ENCODE data around the gene NPM3. TPM values are rescaled to one million over a fixed set of nuclear protein-coding genes. Genes with fewer than 3 reads are reported as not detected.
A peak's percentile ranks its signal among the peaks of the same experiment; 100 is the strongest.

The NPM3 gene
- total RNA-seq, 1 donor: 64.8 TPM

GRCh38 chr10:101768791-101769170 is 14.5 kb downstream of the NPM3 start:
- Histone ChIP-seq H3K4me2 (ENCODE audit: insufficient read depth, low read length) (no peak overlapping the region), H2AFZ (ENCODE audit: low read length) (no peak overlapping the region), H3K36me3 (ENCODE audit: insufficient read depth, low read length) (no peaks in the 10 kb centered on the region), H3K4me3 (ENCODE audit: insufficient read depth, low read length) (no peak overlapping the region), H3K79me2 (ENCODE audit: insufficient read depth, low read length) (no peaks in the 10 kb centered on the region), H3K27ac (ENCODE audit: low read depth, low read length) (no peak overlapping the region), H3K4me1 (ENCODE audit: insufficient read depth, low read length) (no peaks in the 10 kb centered on the region), H3K9me3 (ENCODE audit: low read depth, low read length) (no peaks in the 10 kb centered on the region), H4K20me1 (ENCODE audit: insufficient read depth, low read length) (no peaks in the 10 kb centered on the region), H3K27me3 (ENCODE audit: insufficient read depth, low read length) (peaks cover 52% of the 10 kb centered on the region)
- no peak for TF ChIP-seq CTCF (IDR thresholded peaks at IDR 0.05; ENCODE audit: extremely low read depth, low read depth, low read length)
- no peak for DNase-seq (ENCODE audit: insufficient read length, low spot score, missing footprints)

GRCh38 chr10:101767966-101768790 is 15.1 kb downstream of the NPM3 start:
- H3K36me3 ChIP-seq (ENCODE audit: insufficient read depth, low read length): no peaks in the 10 kb centered on the region
- peak; percentile 62 for DNase-seq (ENCODE audit: insufficient read length, low spot score, missing footprints)
- H3K4me1 ChIP-seq (ENCODE audit: insufficient read depth, low read length): no peaks in the 10 kb centered on the region
- H3K9me3 ChIP-seq (ENCODE audit: low read depth, low read length): no peaks in the 10 kb centered on the region
- TF ChIP-seq CTCF (IDR thresholded peaks at IDR 0.05; ENCODE audit: extremely low read depth, low read depth, low read length): no peak
- H3K27me3 ChIP-seq (ENCODE audit: insufficient read depth, low read length): peaks cover 46% of the 10 kb centered on the region
- no peak overlapping the region for H3K27ac ChIP-seq (ENCODE audit: low read depth, low read length)
- H2AFZ ChIP-seq (ENCODE audit: low read length): no peak overlapping the region
- H3K79me2 ChIP-seq (ENCODE audit: insufficient read depth, low read length): no peaks in the 10 kb centered on the region
- no peak overlapping the region for H3K4me3 ChIP-seq (ENCODE audit: insufficient read depth, low read length)
- H4K20me1 ChIP-seq (ENCODE audit: insufficient read depth, low read length): no peaks in the 10 kb centered on the region
- no peak overlapping the region for H3K4me2 ChIP-seq (ENCODE audit: insufficient read depth, low read length)

- H3K9me3 ChIP-seq (ENCODE audit: low read depth, low read length): no peaks in the 10 kb centered on the region
- no peak overlapping the region for H2AFZ ChIP-seq (ENCODE audit: low read length)
- H3K4me2 ChIP-seq (ENCODE audit: insufficient read depth, low read length): no peak overlapping the region
- H3K4me1 ChIP-seq (ENCODE audit: insufficient read depth, low read length): no peaks in the 10 kb centered on the region
- no peaks in the 10 kb centered on the region for H4K20me1 ChIP-seq (ENCODE audit: insufficient read depth, low read length)
- peaks cover 40% of the 10 kb centered on the region for H3K27me3 ChIP-seq (ENCODE audit: insufficient read depth, low read length)
- no peak overlapping the region for H3K27ac ChIP-seq (ENCODE audit: low read depth, low read length)
- no peak for TF ChIP-seq CTCF (IDR thresholded peaks at IDR 0.05; ENCODE audit: extremely low read depth, low read depth, low read length)
- H3K79me2 ChIP-seq (ENCODE audit: insufficient read depth, low read length): no peaks in the 10 kb centered on the region
- H3K4me3 ChIP-seq (ENCODE audit: insufficient read depth, low read length): no peak overlapping the region
- DNase-seq (ENCODE audit: insufficient read length, low spot score, missing footprints): no peak
- no peaks in the 10 kb centered on the region for H3K36me3 ChIP-seq (ENCODE audit: insufficient read depth, low read length)
Observed at GRCh38 chr10:101767600-101767945, 15.7 kb downstream of the NPM3 start.

- TF ChIP-seq CTCF (IDR thresholded peaks at IDR 0.05; ENCODE audit: extremely low read depth, low read depth, low read length): no peak
- H3K4me2 ChIP-seq (ENCODE audit: insufficient read depth, low read length): no peak overlapping the region
- H3K27ac ChIP-seq (ENCODE audit: low read depth, low read length): no peak overlapping the region
- no peak overlapping the region for H2AFZ ChIP-seq (ENCODE audit: low read length)
- no peaks in the 10 kb centered on the region for H3K9me3 ChIP-seq (ENCODE audit: low read depth, low read length)
- H3K36me3 ChIP-seq (ENCODE audit: insufficient read depth, low read length): no peaks in the 10 kb centered on the region
- peaks cover 36% of the 10 kb centered on the region for H3K27me3 ChIP-seq (ENCODE audit: insufficient read depth, low read length)
- H3K79me2 ChIP-seq (ENCODE audit: insufficient read depth, low read length): no peaks in the 10 kb centered on the region
- H3K4me3 ChIP-seq (ENCODE audit: insufficient read depth, low read length): no peak overlapping the region
- no peaks in the 10 kb centered on the region for H4K20me1 ChIP-seq (ENCODE audit: insufficient read depth, low read length)
- peak; percentile 83 for DNase-seq (ENCODE audit: insufficient read length, low spot score, missing footprints)
- no peaks in the 10 kb centered on the region for H3K4me1 ChIP-seq (ENCODE audit: insufficient read depth, low read length)
Observed at GRCh38 chr10:101766753-101767599, 16.3 kb downstream of the NPM3 start.
